Colonic mucosa (tissue), 4 donors: ENCODE results near the gene CCAR1. TPM values are rescaled to one million over a fixed set of nuclear protein-coding genes. Genes with fewer than 3 reads are reported as not detected.

Experiments
- DNase-seq: peaks from one replicate; pipeline ENCODE4 v3.0.0-alpha.2; 2020
- H3K27ac ChIP-seq: fragments of 200-600 bp; one replicate; pipeline ENCODE4 v1.8.0; 2021
- H3K27me3 ChIP-seq: fragments of 200-600 bp; one replicate; pipeline ENCODE4 v1.8.0; 2021
- H3K36me3 ChIP-seq: fragments of 200-600 bp; one replicate; pipeline ENCODE4 v1.8.0; 2021
- H3K4me1 ChIP-seq: fragments of 200-600 bp; one replicate; pipeline ENCODE4 v1.8.0; 2021; ENCODE audit warnings: mild to moderate bottlenecking
- H3K4me3 ChIP-seq: fragments of 200-600 bp; one replicate; pipeline ENCODE4 v1.8.0; 2021
- H3K9ac ChIP-seq, 2 donors: one replicate each; pipeline ENCODE4 v1.7.0; 2013; ENCODE audit warnings: control low read depth in 2 of 2, low read depth in 2 of 2, low read length in 2 of 2
- H3K9me3 ChIP-seq: fragments of 200-600 bp; one replicate; pipeline ENCODE4 v1.8.0; 2021
- intact Hi-C: fragments of 100-400 bp; cut with DNase I; formaldehyde crosslinking; loops from one replicate; pipeline ENCODE4 v1.14.1; 2022
- total RNA-seq, 2 donors: library from RNA; stranded (reverse); fragmentation: NEBNext Ultra II Directional in 1 of 2; extraction: Animal tissue kit (Norgen Biotek cat#: 25700) in 1 of 2; gene quantifications; one replicate each; pipeline ENCODE4 v1.2.1, GENCODE V29; 2021
- TF ChIP-seq, protein P1 (sequence below): fragments of 200-600 bp; IDR thresholded peaks from one replicate; pipeline ENCODE4 v1.8.0; 2022; ENCODE audit warnings: antibody characterized with exemption, mild to moderate bottlenecking
- donor health status: healthy.
- donor health status: DM: no; HTN: no; CAD: no.
- donor health status: DM: no; HTN: no; CAD: no.

CCAR1 gene
- total RNA-seq, 2 donors from 2014 or later = 46.5 to 62.8 TPM

DNA sequence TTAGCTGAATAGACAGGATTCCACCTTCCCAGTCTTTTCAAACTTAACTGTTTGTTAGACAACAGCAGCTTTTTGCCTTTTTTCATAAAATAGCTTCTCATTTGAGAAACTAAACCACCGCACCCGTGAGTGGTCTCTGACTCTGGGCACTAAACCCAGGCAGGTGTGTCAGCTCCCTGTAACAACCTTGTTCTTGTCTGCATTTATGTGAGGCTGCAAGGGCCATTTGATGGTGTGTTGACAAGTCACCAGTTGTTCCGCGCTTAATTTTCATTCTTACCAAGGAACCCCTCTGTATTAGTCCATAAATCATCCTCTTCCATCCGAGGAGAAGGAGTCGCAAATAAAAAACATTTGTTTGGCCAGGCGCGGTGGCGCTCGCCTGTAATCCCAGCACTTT lies 107.8 kb downstream of the CCAR1 start:
- H3K27me3 ChIP-seq = no peaks in the 10 kb centered on the region
- H3K4me3 ChIP-seq = no peak overlapping the region
- H3K9ac ChIP-seq = no peak overlapping the region
- TF ChIP-seq, protein P1, sequence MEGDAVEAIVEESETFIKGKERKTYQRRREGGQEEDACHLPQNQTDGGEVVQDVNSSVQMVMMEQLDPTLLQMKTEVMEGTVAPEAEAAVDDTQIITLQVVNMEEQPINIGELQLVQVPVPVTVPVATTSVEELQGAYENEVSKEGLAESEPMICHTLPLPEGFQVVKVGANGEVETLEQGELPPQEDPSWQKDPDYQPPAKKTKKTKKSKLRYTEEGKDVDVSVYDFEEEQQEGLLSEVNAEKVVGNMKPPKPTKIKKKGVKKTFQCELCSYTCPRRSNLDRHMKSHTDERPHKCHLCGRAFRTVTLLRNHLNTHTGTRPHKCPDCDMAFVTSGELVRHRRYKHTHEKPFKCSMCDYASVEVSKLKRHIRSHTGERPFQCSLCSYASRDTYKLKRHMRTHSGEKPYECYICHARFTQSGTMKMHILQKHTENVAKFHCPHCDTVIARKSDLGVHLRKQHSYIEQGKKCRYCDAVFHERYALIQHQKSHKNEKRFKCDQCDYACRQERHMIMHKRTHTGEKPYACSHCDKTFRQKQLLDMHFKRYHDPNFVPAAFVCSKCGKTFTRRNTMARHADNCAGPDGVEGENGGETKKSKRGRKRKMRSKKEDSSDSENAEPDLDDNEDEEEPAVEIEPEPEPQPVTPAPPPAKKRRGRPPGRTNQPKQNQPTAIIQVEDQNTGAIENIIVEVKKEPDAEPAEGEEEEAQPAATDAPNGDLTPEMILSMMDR = no peak
- H3K9me3 ChIP-seq = no peaks in the 10 kb centered on the region
- H3K4me1 ChIP-seq = no peaks in the 10 kb centered on the region
- intact Hi-C loops = no loop called here
- DNase-seq = no peak
- H3K27ac ChIP-seq = no peak overlapping the region
- no peaks in the 10 kb centered on the region for H3K36me3 ChIP-seq

DNA sequence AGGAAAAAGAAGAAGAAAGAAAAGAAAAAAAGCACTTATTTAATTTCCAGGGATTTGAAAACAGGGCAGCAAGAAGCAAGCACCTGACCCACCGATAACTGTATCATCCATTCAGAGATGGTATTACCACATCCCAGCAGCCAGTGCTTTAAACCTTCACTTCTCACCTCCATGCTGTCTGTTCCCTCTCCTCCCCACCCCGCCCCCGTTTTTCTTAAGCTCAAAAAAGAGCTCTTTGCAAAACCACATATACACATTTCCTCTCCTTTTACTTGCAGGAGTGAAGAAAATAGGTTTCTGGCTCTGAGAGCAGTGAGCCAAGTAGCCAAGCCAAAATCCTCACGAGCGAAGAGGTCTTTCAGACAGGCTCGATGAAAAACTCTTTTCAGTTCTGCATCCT lies 108.5 kb downstream of the CCAR1 start:
- no peak overlapping the region for H3K9ac ChIP-seq
- no peaks in the 10 kb centered on the region for H3K9me3 ChIP-seq
- intact Hi-C loops = no loop called here
- H3K36me3 ChIP-seq = no peaks in the 10 kb centered on the region
- no peaks in the 10 kb centered on the region for H3K27me3 ChIP-seq
- TF ChIP-seq, protein P1 = no peak
- H3K27ac ChIP-seq = no peak overlapping the region
- no peaks in the 10 kb centered on the region for H3K4me1 ChIP-seq
- no peak for DNase-seq
- H3K4me3 ChIP-seq = no peak overlapping the region

DNA sequence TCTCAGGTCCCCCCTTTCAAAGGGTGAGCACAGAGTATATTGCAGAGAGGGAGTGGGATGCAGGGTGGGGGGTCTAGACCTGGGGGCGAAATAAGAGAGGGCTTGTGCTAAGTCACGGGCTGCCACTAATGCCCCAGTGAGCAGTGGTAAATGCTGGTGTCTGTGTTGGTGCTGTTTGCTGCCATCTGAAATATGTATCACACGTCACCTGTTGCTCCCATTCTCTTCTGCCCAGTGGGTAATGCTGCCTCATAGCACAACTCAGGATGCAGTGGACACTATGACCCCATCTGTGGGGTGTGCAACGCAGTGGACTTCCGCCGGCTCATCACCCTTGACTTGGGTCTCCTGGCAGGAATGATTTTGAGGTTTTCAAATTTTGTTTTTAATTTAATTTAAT lies 108.9 kb downstream of the CCAR1 start:
- Histone ChIP-seq H3K27ac (no peak overlapping the region), H3K4me1 (no peaks in the 10 kb centered on the region), H3K4me3 (no peak overlapping the region), H3K9me3 (no peaks in the 10 kb centered on the region), H3K27me3 (no peaks in the 10 kb centered on the region), H3K36me3 (no peaks in the 10 kb centered on the region), H3K9ac (no peak overlapping the region)
- TF ChIP-seq, protein P1 = no peak
- intact Hi-C loops = no loop called here
- no peak for DNase-seq

DNA sequence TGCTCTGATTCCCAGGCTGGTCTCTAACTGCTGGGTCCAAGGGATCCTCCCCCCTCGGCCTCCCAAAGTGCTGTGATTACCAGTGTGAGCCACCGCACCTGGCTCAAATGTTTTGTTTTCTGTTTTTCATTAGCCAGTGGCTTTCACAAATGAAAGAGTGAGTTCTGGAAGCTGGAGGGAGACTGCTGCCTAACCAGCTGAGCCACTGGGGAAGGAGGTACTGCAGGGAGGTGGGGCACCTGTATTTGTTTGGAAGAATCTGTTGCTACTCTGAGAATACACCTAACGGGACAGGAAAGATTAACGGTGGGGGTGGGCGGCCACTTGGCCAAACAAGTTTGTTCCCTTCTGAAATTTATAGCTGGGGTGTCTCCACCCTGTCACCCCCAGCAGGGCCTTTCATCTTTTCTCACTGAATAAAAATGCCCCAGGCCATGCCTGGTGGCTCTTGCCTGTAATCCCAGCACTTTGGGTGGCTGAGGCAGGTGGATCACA lies 111.0 kb downstream of the CCAR1 start:
- Histone ChIP-seq H3K9ac (no peak overlapping the region), H3K27ac (no peak overlapping the region), H3K9me3 (no peaks in the 10 kb centered on the region), H3K36me3 (no peaks in the 10 kb centered on the region), H3K4me3 (no peak overlapping the region), H3K4me1 (no peaks in the 10 kb centered on the region), H3K27me3 (no peaks in the 10 kb centered on the region)
- intact Hi-C loops = no loop called here
- no peak for DNase-seq
- TF ChIP-seq, protein P1 = no peak

DNA sequence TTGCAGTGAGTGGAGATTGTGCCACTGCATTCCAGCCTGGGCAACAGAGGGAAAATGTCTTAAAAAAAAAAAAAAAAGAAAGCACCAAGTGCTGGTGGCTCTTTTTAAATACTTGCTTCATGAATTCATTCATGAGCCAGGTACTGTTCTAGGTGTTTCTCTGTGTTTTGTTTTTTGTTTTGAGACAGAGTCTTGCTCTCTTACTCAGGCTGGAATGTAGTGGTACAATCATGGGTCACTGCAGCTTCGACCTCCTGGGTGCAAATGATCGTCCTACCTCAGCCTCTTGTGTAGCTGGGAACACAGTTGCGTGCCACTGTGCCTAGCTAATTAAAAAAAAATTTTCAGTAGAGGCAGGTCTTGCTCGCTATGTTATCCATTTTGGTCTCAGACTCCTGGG lies 111.6 kb downstream of the CCAR1 start:
- Histone ChIP-seq H3K27me3 (no peaks in the 10 kb centered on the region), H3K4me3 (no peak overlapping the region), H3K9ac (no peak overlapping the region), H3K36me3 (no peaks in the 10 kb centered on the region), H3K9me3 (no peaks in the 10 kb centered on the region), H3K27ac (no peak overlapping the region), H3K4me1 (no peaks in the 10 kb centered on the region)
- intact Hi-C loops = no loop called here
- DNase-seq = no peak
- TF ChIP-seq, protein P1 = no peak
